K562 (cell line): Measurements from ENCODE around the gene CLDN10. TPM values are rescaled to one million over a fixed set of nuclear protein-coding genes. Genes with fewer than 3 reads are reported as not detected.

Experiments
- ATAC-seq: fragments of 200-7000 bp; cut with Tn5 transposase; 3 replicates; pipeline ENCODE4 v1.9.1; 2020; ENCODE audit warnings: moderate library complexity
- BruUV-seq: library from RNA; stranded (reverse); fragments of 400-500 nt; replicated peaks from 2 replicates; lab custom pipeline; 2021; lab: Mats Ljungman, UMichigan
- CTCF ChIA-PET: fragments of 300-600 bp; formaldehyde crosslinking; extraction: SDS; loops from one replicate; lab custom pipeline; 2021; ENCODE audit warnings: low intra/inter-chr PET ratio; lab: Yijun Ruan, JAX
- POLR2A ChIA-PET: fragments of 300-600, 350-650 bp; sonication (Branson Sonifier 250); formaldehyde crosslinking; extraction: SDS; loops from one replicate; lab custom pipeline; 2021; ENCODE audit warnings: antibody characterized with exemption, inconsistent platforms; lab: Yijun Ruan, JAX
- DNase-seq, 4 experiments: peaks; one replicate each; pipeline versions ENCODE4 v3.0.0 to v3.0.0-alpha.2; 2011 to 2018; ENCODE audit warnings: low spot score in 3 of 4, mixed read lengths in 3 of 4; ENCODE audit errors: extremely low read depth in 1 of 4
- FAIRE-seq: peaks from 2 replicates; lab custom pipeline; 2011; peaks lifted over from hg19 to GRCh38; lab: Jason Lieb, UNC
- H2AFZ ChIP-seq: 2 replicates; pipeline ENCODE4 v1.6.0; 2011; ENCODE audit warnings: low read depth, low read length, control low read depth, inconsistent platforms
- H3K27ac ChIP-seq: fragments of 200-600 bp; 3 replicates; pipeline ENCODE4 v1.8.0; 2011; ENCODE audit warnings: low read depth, mild to moderate bottlenecking, control low read depth, inconsistent platforms, low read length, moderate library complexity, mixed read lengths; ENCODE audit errors: extremely low read depth
- H3K27me3 ChIP-seq, 2 experiments: fragments of 300-600 bp in 1 of 2; 2 replicates in 1 of 2; 3 replicates in 1 of 2; pipeline versions ENCODE4 v1.6.0 to v1.8.0; 2011; ENCODE audit warnings: inconsistent platforms in 2 of 2, low read length in 2 of 2, mild to moderate bottlenecking in 1 of 2, mixed read lengths in 1 of 2, moderate library complexity in 1 of 2; ENCODE audit not compliant: control insufficient read depth in 2 of 2, insufficient read depth in 2 of 2
- H3K36me3 ChIP-seq: fragments of 300-600 bp; 3 replicates; pipeline ENCODE4 v1.8.0; 2011; ENCODE audit warnings: mild to moderate bottlenecking, low read length, inconsistent platforms; ENCODE audit not compliant: control insufficient read depth, insufficient read depth
- H3K4me1 ChIP-seq, 2 experiments: fragments of 200-600 bp in 1 of 2; replicated peaks in 1 of 2; 2 replicates in 1 of 2; 3 replicates in 1 of 2; pipeline versions ENCODE4 v1.5.1 to v1.8.0; 2011; ENCODE audit warnings: inconsistent platforms in 2 of 2, low read length in 2 of 2, mild to moderate bottlenecking in 1 of 2, mixed read lengths in 1 of 2, moderate library complexity in 1 of 2; ENCODE audit not compliant: control insufficient read depth in 2 of 2, insufficient read depth in 2 of 2
- H3K4me2 ChIP-seq: 2 replicates; pipeline ENCODE4 v1.6.1; 2011; ENCODE audit warnings: low read length, control low read depth, inconsistent platforms, mixed read lengths; ENCODE audit not compliant: insufficient read depth
- H3K4me3 ChIP-seq: fragments of 200-600 bp; sonication (generic), shearing (Covaris generic); 2 replicates; pipeline ENCODE4 v1.5.1; 2016; ENCODE audit warnings: control low read depth, inconsistent platforms
- H3K79me2 ChIP-seq: fragments of 200-600 bp; 3 replicates; pipeline ENCODE4 v1.8.0; 2011; ENCODE audit warnings: low read length, inconsistent platforms; ENCODE audit not compliant: control insufficient read depth, insufficient read depth
- H3K9ac ChIP-seq, 2 experiments: 2 replicates each; pipeline versions ENCODE4 v1.6.0 to v1.6.1; 2011; ENCODE audit warnings: low read depth in 2 of 2, low read length in 2 of 2, control low read depth in 1 of 2, inconsistent platforms in 1 of 2, mild to moderate bottlenecking in 1 of 2, mixed read lengths in 1 of 2; ENCODE audit not compliant: insufficient read depth in 1 of 2
- H3K9me1 ChIP-seq: one replicate; pipeline ENCODE4 v1.6.0; 2011; ENCODE audit warnings: inconsistent platforms, mild to moderate bottlenecking, low read length, moderate library complexity; ENCODE audit not compliant: control insufficient read depth, insufficient read depth
- H3K9me3 ChIP-seq: replicated peaks from 2 replicates; pipeline ENCODE4 v1.5.1; 2011; ENCODE audit warnings: low read depth, low read length, inconsistent platforms; ENCODE audit not compliant: control insufficient read depth, insufficient read depth
- H4K20me1 ChIP-seq: replicated peaks from 2 replicates; pipeline ENCODE4 v1.6.1; 2011; ENCODE audit warnings: low read length, inconsistent platforms, mixed read lengths; ENCODE audit not compliant: control insufficient read depth, insufficient read depth
- MEIS2 ChIP-seq: fragments of 450-650 bp; IDR thresholded peaks from 2 replicates; pipeline ENCODE4 v1.6.1; 2014; ENCODE audit warnings: mild to moderate bottlenecking; ENCODE audit not compliant: partially characterized antibody
- NEUROD1 ChIP-seq: fragments of 150-350 bp; IDR thresholded peaks from 2 replicates; pipeline ENCODE4 v1.6.1; 2014; ENCODE audit warnings: borderline replicate concordance, low read length, low read depth; ENCODE audit not compliant: partially characterized antibody
- ZNF232 ChIP-seq: sonication (generic); formaldehyde crosslinking; IDR thresholded peaks from 2 replicates; pipeline ENCODE4 v1.8.0; 2022; ENCODE audit warnings: mild to moderate bottlenecking, missing genetic modification reagents
- WGBS: fragments of 100-300 bp; shearing (Covaris generic); methylation state at CpG from one replicate; pipeline ENCODE4 v1.1.6; 2016; ENCODE audit warnings: low coverage, mixed read lengths; ENCODE audit not compliant: insufficient coverage; ENCODE audit errors: missing lambda C conversion rate; 5-methylcytosine and 5-hydroxymethylcytosine counted together
- in situ Hi-C: fragments of 300-500 bp; cut with MboI; formaldehyde crosslinking; loops from 4 replicates; pipeline ENCODE4 v1.15.0; 2018; ENCODE audit warnings: inconsistent platforms, mixed read lengths
- intact Hi-C: fragments of 100-400 bp; cut with micrococcal nuclease; formaldehyde crosslinking; loops from 2 replicates; pipeline ENCODE4 v1.14.2; 2022
- polyA plus RNA-seq, 8 experiments: library from polyadenylated mRNA; depleted of rRNA in 4 of 8; stranded (reverse) in 5 of 8; unstranded in 3 of 8; fragments of >200 nt; fragmentation: Nextera tagmentation in 2 of 8; fragmentation: Illumina TruSeq in 1 of 8; extraction: Ambion mirVana in 2 of 8; extraction: Trizol in 1 of 8; gene quantifications; 2 replicates each; pipeline versions ENCODE4 v1.2.1 to v1.2.3, GENCODE V29; 2011 to 2014; ENCODE audit warnings: inconsistent platforms in 1 of 8, missing spikeins in 1 of 8
- total RNA-seq, 7 experiments: library from RNA; depleted of rRNA in 6 of 7; stranded (reverse); fragments of >200 nt in 6 of 7; fragmentation: Illumina TruSeq in 2 of 7; extraction: Trizol in 2 of 7; gene quantifications; 2 replicates each; pipeline versions ENCODE4 v1.2.1 to v1.2.3, GENCODE V29; 2011 to 2021; ENCODE audit warnings: low replicate concordance in 1 of 7
- TF ChIP-seq, protein P1 (sequence below), 2 experiments: IDR thresholded peaks in 1 of 2; conservative IDR thresholded peaks in 1 of 2; 2 replicates each; pipeline ENCODE4 v1.6.1; 2016; ENCODE audit warnings: low read depth in 2 of 2, mild to moderate bottlenecking in 1 of 2, missing compliant biosample characterization in 1 of 2, missing genetic modification characterization in 1 of 2, moderate library complexity in 1 of 2

CLDN10 gene
- total and polyA plus RNA-seq, 9 of the 15 experiments (the other 6 are each of a cell fraction or from before 2014, with no cell fraction given), result not detected

DNA sequence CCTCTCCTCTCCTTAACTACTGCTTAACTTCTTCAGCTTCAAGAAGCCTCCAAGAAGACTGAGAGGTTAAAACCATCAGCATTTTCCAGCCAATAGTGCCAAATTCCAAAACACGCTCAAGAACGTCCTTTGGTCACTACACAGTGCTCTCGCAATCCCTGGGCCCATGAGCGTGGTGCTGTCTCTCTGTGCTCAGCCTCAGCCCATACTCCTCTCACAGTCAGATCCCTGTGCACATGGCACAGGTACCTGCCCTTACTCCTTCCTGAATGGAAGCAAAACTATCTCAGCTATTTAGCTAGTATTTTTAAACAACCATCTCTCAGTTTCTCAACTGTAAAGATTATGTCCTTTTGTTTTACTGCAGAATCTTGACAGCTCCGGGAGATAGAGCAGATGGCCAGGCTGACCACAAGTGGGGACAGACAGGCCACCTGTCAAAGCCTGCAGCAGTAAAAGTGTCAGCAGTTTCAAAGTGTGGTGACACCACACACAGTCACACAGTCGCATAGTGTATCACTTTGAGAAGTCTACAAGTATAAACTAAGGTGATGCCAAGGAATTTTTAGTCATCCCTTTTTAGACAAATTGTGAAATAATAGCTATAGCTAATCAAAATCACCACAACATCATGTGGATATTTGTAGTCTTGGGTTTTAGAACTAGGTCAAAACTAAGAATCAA is 56.3 kb downstream of the CLDN10 start:
- DNase-seq (no peak), ATAC-seq (no peak), FAIRE-seq (no peak)
- Histone ChIP-seq H3K36me3 (no peaks in the 10 kb centered on the region), H4K20me1 (no peaks in the 10 kb centered on the region), H3K27ac (no peak overlapping the region), H3K79me2 (no peaks in the 10 kb centered on the region), H3K9me3 (no peaks in the 10 kb centered on the region), H3K9me1 (no peaks in the 10 kb centered on the region), H3K27me3 (peaks cover 5 to 7% of the 10 kb centered on the region in 2 experiments; a peak in 3 of 5 replicates), H3K9ac (no peak overlapping the region), H3K4me3 (no peak overlapping the region), H3K4me2 (no peak overlapping the region), H2AFZ (no peak overlapping the region), H3K4me1 (no peaks in the 10 kb centered on the region)
- intact Hi-C loops (no loop called here), in situ Hi-C loops (no loop called here)
- WGBS, result 4% methylated on average over 6 of the region's 6 CpGs
- TF ChIP-seq MEIS2 (peak; percentile 70), NEUROD1 (no peak), ZNF232 (CRISPR knock-in tag) (no peak)
- TF ChIP-seq, protein P1, sequence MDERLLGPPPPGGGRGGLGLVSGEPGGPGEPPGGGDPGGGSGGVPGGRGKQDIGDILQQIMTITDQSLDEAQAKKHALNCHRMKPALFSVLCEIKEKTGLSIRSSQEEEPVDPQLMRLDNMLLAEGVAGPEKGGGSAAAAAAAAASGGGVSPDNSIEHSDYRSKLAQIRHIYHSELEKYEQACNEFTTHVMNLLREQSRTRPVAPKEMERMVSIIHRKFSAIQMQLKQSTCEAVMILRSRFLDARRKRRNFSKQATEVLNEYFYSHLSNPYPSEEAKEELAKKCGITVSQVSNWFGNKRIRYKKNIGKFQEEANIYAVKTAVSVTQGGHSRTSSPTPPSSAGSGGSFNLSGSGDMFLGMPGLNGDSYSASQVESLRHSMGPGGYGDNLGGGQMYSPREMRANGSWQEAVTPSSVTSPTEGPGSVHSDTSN (CRISPR knock-in tag; IDR thresholded peaks at IDR 0.05; ENCODE audit: low read depth), result no peak
- TF ChIP-seq, protein P1 (tag; conservative IDR thresholded peaks at IDR 0.05; ENCODE audit: low read depth), result peak; percentile 59
- POLR2A ChIA-PET, result interaction anchor here (0.7 kb wide), 1 partner anchor 70 kb away, joined by 5 read pairs; no protein-coding TSS in a partner anchor
- no TSS peak for BruUV-seq
- CTCF ChIA-PET, result no interaction called here
